IMR-90 (cell line): Measurements from ENCODE around the gene IQGAP2. TPM values are rescaled to one million over a fixed set of nuclear protein-coding genes. Genes with fewer than 3 reads are reported as not detected.

Experiments used
- ATAC-seq: fragments of 200-7000 bp; cut with Tn5 transposase; 2 replicates; pipeline ENCODE4 v1.9.1; 2020; ENCODE audit warnings: low read depth, mild to moderate bottlenecking, moderate library complexity
- BruUV-seq: library from RNA; stranded (reverse); fragments of 400-500 nt; replicated peaks from 2 replicates; lab custom pipeline; 2021; lab: Mats Ljungman, UMichigan
- CTCF ChIA-PET: fragments of 300-600 bp; formaldehyde crosslinking; extraction: SDS; loops from one replicate; lab custom pipeline; 2021; ENCODE audit warnings: antibody characterized with exemption; lab: Yijun Ruan, JAX
- POLR2A ChIA-PET: fragments of 300-600 bp; sonication (Branson Sonifier 250); formaldehyde crosslinking; loops from one replicate; lab custom pipeline; 2022; ENCODE audit warnings: antibody characterized with exemption; ENCODE audit not compliant: unreplicated experiment; lab: Charles Lee
- DNase-seq: peaks from one replicate; pipeline ENCODE4 v3.0.0; 2013
- H2AFZ ChIP-seq: replicated peaks from 2 replicates; pipeline ENCODE3; 2013; ENCODE audit warnings: low read length, mild to moderate bottlenecking; ENCODE audit not compliant: poor library complexity
- H2AK5ac ChIP-seq: 2 replicates; pipeline ENCODE4 v1.6.1; 2013; ENCODE audit warnings: low read depth, low read length, inconsistent platforms
- H2AK9ac ChIP-seq: replicated peaks from 2 replicates; pipeline ENCODE3; 2013; ENCODE audit warnings: mild to moderate bottlenecking, low read depth, low read length, moderate library complexity; ENCODE audit not compliant: poor library complexity
- H2BK120ac ChIP-seq: 2 replicates; pipeline ENCODE4 v1.6.1; 2013; ENCODE audit warnings: low read depth, low read length, inconsistent platforms
- H2BK15ac ChIP-seq: 3 replicates; pipeline ENCODE4 v1.6.1; 2013; ENCODE audit warnings: low read depth, low read length, inconsistent platforms
- H2BK20ac ChIP-seq: 2 replicates; pipeline ENCODE4 v1.6.1; 2013; ENCODE audit warnings: low read depth, mild to moderate bottlenecking, inconsistent platforms, low read length, moderate library complexity
- H2BK5ac ChIP-seq: 2 replicates; pipeline ENCODE4 v1.6.1; 2013; ENCODE audit warnings: mild to moderate bottlenecking, low read depth, low read length, inconsistent platforms; ENCODE audit not compliant: poor library complexity, severe bottlenecking
- H3K14ac ChIP-seq: replicated peaks from 2 replicates; pipeline ENCODE4 v1.6.1; 2013; ENCODE audit warnings: low read depth, low read length, inconsistent platforms
- H3K18ac ChIP-seq: 2 replicates; pipeline ENCODE4 v1.6.1; 2013; ENCODE audit warnings: low read depth, low read length, control low read depth
- H3K23ac ChIP-seq: 2 replicates; pipeline ENCODE4 v1.6.1; 2013; ENCODE audit warnings: low read depth, low read length, inconsistent platforms
- H3K27ac ChIP-seq: 2 replicates; pipeline ENCODE4 v1.5.1; 2013; ENCODE audit warnings: mild to moderate bottlenecking, control low read depth, low read length; ENCODE audit not compliant: insufficient read depth
- H3K27me3 ChIP-seq: 2 replicates; pipeline ENCODE4 v1.6.1; 2013; ENCODE audit warnings: low read length; ENCODE audit not compliant: control insufficient read depth, insufficient read depth
- H3K36me3 ChIP-seq: 2 replicates; pipeline ENCODE4 v1.6.1; 2013; ENCODE audit warnings: low read length, mixed read lengths; ENCODE audit not compliant: control insufficient read depth, insufficient read depth
- H3K4ac ChIP-seq: 2 replicates; pipeline ENCODE4 v1.6.1; 2013; ENCODE audit warnings: low read depth, low read length, inconsistent platforms
- H3K4me1 ChIP-seq: 2 replicates; pipeline ENCODE4 v1.6.1; 2013; ENCODE audit warnings: low read length, mixed read lengths; ENCODE audit not compliant: control insufficient read depth, insufficient read depth
- H3K4me2 ChIP-seq: 2 replicates; pipeline ENCODE4 v1.6.1; 2013; ENCODE audit warnings: low read depth, mild to moderate bottlenecking, control low read depth, low read length, moderate library complexity
- H3K4me3 ChIP-seq: 2 replicates; pipeline ENCODE4 v1.5.1; 2013; ENCODE audit warnings: low read depth, mild to moderate bottlenecking, control low read depth, low read length, moderate library complexity; ENCODE audit not compliant: insufficient read depth
- H3K56ac ChIP-seq: 2 replicates; pipeline ENCODE4 v1.6.1; 2013; ENCODE audit warnings: low read length, inconsistent platforms; ENCODE audit not compliant: insufficient read depth; ENCODE audit errors: extremely low read depth
- H3K79me1 ChIP-seq, 2 experiments: 2 replicates each; pipeline ENCODE4 v1.6.1; 2013; ENCODE audit warnings: low read length in 2 of 2, inconsistent platforms in 1 of 2, low read depth in 1 of 2
- H3K9ac ChIP-seq: 2 replicates; pipeline ENCODE4 v1.6.1; 2013; ENCODE audit warnings: low read depth, low read length, control low read depth
- H3K9me1 ChIP-seq: 2 replicates; pipeline ENCODE4 v1.6.1; 2013; ENCODE audit warnings: low read length, inconsistent platforms; ENCODE audit not compliant: insufficient read depth
- H3K9me3 ChIP-seq: 2 replicates; pipeline ENCODE4 v1.6.1; 2013; ENCODE audit warnings: low read length; ENCODE audit not compliant: control insufficient read depth, insufficient read depth
- H4K20me1 ChIP-seq: 2 replicates; pipeline ENCODE4 v1.6.1; 2013; ENCODE audit warnings: low read length, inconsistent platforms; ENCODE audit not compliant: insufficient read depth
- H4K5ac ChIP-seq: 2 replicates; pipeline ENCODE4 v1.6.1; 2013; ENCODE audit warnings: mild to moderate bottlenecking, low read depth, low read length, control low read depth
- H4K8ac ChIP-seq, 2 experiments: 2 replicates each; pipeline ENCODE4 v1.6.1; 2013; ENCODE audit warnings: low read depth in 2 of 2, low read length in 2 of 2, control low read depth in 1 of 2, inconsistent platforms in 1 of 2
- H4K91ac ChIP-seq: 2 replicates; pipeline ENCODE4 v1.6.1; 2013; ENCODE audit warnings: low read depth, low read length, inconsistent platforms; ENCODE audit not compliant: insufficient read depth
- BHLHE40 ChIP-seq: fragments of 150-350 bp; IDR thresholded peaks from 2 replicates; pipeline ENCODE4 v1.6.1; 2016; ENCODE audit warnings: mild to moderate bottlenecking, low read depth, low read length
- CEBPB ChIP-seq: IDR thresholded peaks from 2 replicates; pipeline ENCODE4 v1.6.1; 2012; ENCODE audit warnings: low read depth, low read length, improper control_type of control experiment
- CHD1 ChIP-seq: IDR thresholded peaks from 2 replicates; pipeline ENCODE4 v1.6.1; 2012; ENCODE audit warnings: low read depth, low read length, improper control_type of control experiment
- FOS ChIP-seq: fragments of 150-350 bp; IDR thresholded peaks from 2 replicates; pipeline ENCODE4 v1.6.1; 2016; ENCODE audit warnings: low read depth, low read length
- MAFK ChIP-seq: IDR thresholded peaks from 2 replicates; pipeline ENCODE4 v1.6.1; 2012; ENCODE audit warnings: low read depth, low read length, improper control_type of control experiment
- MAZ ChIP-seq: IDR thresholded peaks from 2 replicates; pipeline ENCODE4 v1.6.1; 2012; ENCODE audit warnings: low read depth, mild to moderate bottlenecking, low read length, improper control_type of control experiment, moderate library complexity, borderline replicate concordance
- MXI1 ChIP-seq: IDR thresholded peaks from 2 replicates; pipeline ENCODE4 v1.6.1; 2012; ENCODE audit warnings: low read depth, mild to moderate bottlenecking, low read length, moderate library complexity, borderline replicate concordance
- NFE2L2 ChIP-seq: fragments of 150-350 bp; IDR thresholded peaks from 2 replicates; pipeline ENCODE4 v1.6.1; 2016; ENCODE audit warnings: low read depth, mild to moderate bottlenecking, low read length
- POLR2A ChIP-seq: IDR thresholded peaks from 2 replicates; pipeline ENCODE4 v1.6.1; 2012; ENCODE audit warnings: mild to moderate bottlenecking, low read depth, low read length
- RAD21 ChIP-seq: IDR thresholded peaks from 2 replicates; pipeline ENCODE4 v1.6.1; 2012; ENCODE audit warnings: low read length, improper control_type of control experiment
- RFX5 ChIP-seq: IDR thresholded peaks from 2 replicates; pipeline ENCODE4 v1.8.0; 2012; ENCODE audit warnings: low read depth, mild to moderate bottlenecking, low read length, moderate library complexity
- USF2 ChIP-seq: fragments of 150-350 bp; IDR thresholded peaks from 2 replicates; pipeline ENCODE4 v1.6.1; 2017; ENCODE audit warnings: mild to moderate bottlenecking, antibody characterized with exemption, low read length, low read depth
- WGBS, 2 experiments: methylation state at CpG; one replicate each; pipeline versions ENCODE4 v1.1.5 to v1.1.7; 2013; ENCODE audit warnings: missing lambda C conversion rate in 2 of 2; ENCODE audit not compliant: insufficient read length in 1 of 2; ENCODE audit errors: extremely low coverage in 2 of 2; 5-methylcytosine and 5-hydroxymethylcytosine counted together
- dilution Hi-C: fragments of 300-500 bp; cut with HindIII; formaldehyde crosslinking; loops from one replicate; pipeline ENCODE4 v1.14.3; 2018; ENCODE audit warnings: low sequenced_read_pairs; ENCODE audit not compliant: unreplicated experiment
- in situ Hi-C: fragments of 300-500 bp; cut with MboI; formaldehyde crosslinking; loops from 3 replicates; pipeline ENCODE4 v1.14.3; 2019; ENCODE audit warnings: low sequenced_read_pairs, inconsistent platforms, mixed read lengths
- intact Hi-C: fragments of 100-400 bp; cut with micrococcal nuclease; formaldehyde crosslinking; loops from 2 replicates; pipeline ENCODE4 v1.10.0; 2022
- polyA plus RNA-seq, 3 experiments: library from polyadenylated mRNA; depleted of rRNA; stranded (reverse); fragments of >200 nt; gene quantifications; 2 replicates each; pipeline ENCODE4 v1.2.3, GENCODE V29; 2012; ENCODE audit warnings: low replicate concordance in 1 of 3
- total RNA-seq: library from RNA; depleted of rRNA; stranded (reverse); fragments of >200 nt; gene quantifications from 2 replicates; pipeline ENCODE4 v1.2.3, GENCODE V29; 2012

The IQGAP2 gene
- total and polyA plus RNA-seq, 2 of the 4 experiments (the other 2 are of a cell fraction): 0.21 to 0.36 TPM

- ChIA-PET POLR2A (no interaction called here), CTCF (no interaction called here)
- peaks cover 16% of the 10 kb centered on the region for H3K27me3 ChIP-seq
- H3K23ac ChIP-seq: no peak overlapping the region
- no peak overlapping the region for H4K5ac ChIP-seq
- ATAC-seq (no peak), DNase-seq (no peak)
- no peak overlapping the region for H3K18ac ChIP-seq
- no peak overlapping the region for H3K9ac ChIP-seq
- peak overlapping the region; percentile 4 for H2AFZ ChIP-seq
- no peaks in the 10 kb centered on the region for H3K9me1 ChIP-seq
- H3K4ac ChIP-seq: no peak overlapping the region
- no peak overlapping the region for H2BK20ac ChIP-seq
- H2AK9ac ChIP-seq: no peak overlapping the region
- no peak overlapping the region for H2BK5ac ChIP-seq
- no peaks in the 10 kb centered on the region for H3K9me3 ChIP-seq
- no peak overlapping the region for H4K8ac ChIP-seq
- no peak overlapping the region for H3K14ac ChIP-seq
- no peak for TF ChIP-seq MAZ
- no peak for TF ChIP-seq RFX5
- no peak for TF ChIP-seq BHLHE40
- TF ChIP-seq NFE2L2: no peak
- no peak for TF ChIP-seq RAD21
- TF ChIP-seq FOS: no peak
- TF ChIP-seq CHD1: no peak
- TF ChIP-seq USF2: no peak
- no peak for TF ChIP-seq CEBPB
- TF ChIP-seq POLR2A: no peak
- no peak for TF ChIP-seq MXI1
- TF ChIP-seq MAFK: no peak
- no peak overlapping the region for H3K56ac ChIP-seq
- no peaks in the 10 kb centered on the region for H3K4me1 ChIP-seq
- H3K4me2 ChIP-seq: no peak overlapping the region
- dilution Hi-C loops: no loop called here
- no peak overlapping the region for H3K4me3 ChIP-seq
- no CpG with 5 or more reads among the region's 5 CpGs for WGBS, 2 experiments
- no peak overlapping the region for H2BK120ac ChIP-seq
- H3K27ac ChIP-seq: no peak overlapping the region
- H4K20me1 ChIP-seq: no peaks in the 10 kb centered on the region
- no peak overlapping the region for H2AK5ac ChIP-seq
- H3K79me1 ChIP-seq: no peaks in the 10 kb centered on the region
- H2BK15ac ChIP-seq: no peak overlapping the region
- no peak overlapping the region for H4K91ac ChIP-seq
- in situ Hi-C loops: no loop called here
- BruUV-seq: no TSS peak
- intact Hi-C loops: no loop called here
- no peaks in the 10 kb centered on the region for H3K36me3 ChIP-seq
Measured at GRCh38 chr5:76560952-76561891, 158.1 kb downstream of the IQGAP2 start.
